Lower lobe of right lung (tissue), 2 donors: Measurements from ENCODE around the gene PODXL2. TPM values are rescaled to one million over a fixed set of nuclear protein-coding genes. Genes with fewer than 3 reads are reported as not detected.

Experiments used
- ATAC-seq, 2 donors: fragments of 200-7000 bp; cut with Tn5 transposase; one replicate each; pipeline ENCODE4 v1.9.1; 2020 to 2022; ENCODE audit warnings: mild to moderate bottlenecking in 2 of 2, moderate library complexity in 2 of 2
- DNase-seq: peaks from one replicate; pipeline ENCODE4 v3.0.0-alpha.2; 2020
- H3K27ac ChIP-seq: fragments of 200-600 bp; one replicate; pipeline ENCODE4 v1.8.0; 2022
- H3K27me3 ChIP-seq: fragments of 200-600 bp; one replicate; pipeline ENCODE4 v1.8.0; 2022; ENCODE audit warnings: low read depth
- H3K36me3 ChIP-seq: fragments of 200-600 bp; one replicate; pipeline ENCODE4 v1.8.0; 2022; ENCODE audit warnings: mild to moderate bottlenecking
- H3K4me1 ChIP-seq: fragments of 200-600 bp; one replicate; pipeline ENCODE4 v1.8.0; 2022
- H3K4me3 ChIP-seq: fragments of 200-600 bp; one replicate; pipeline ENCODE4 v1.8.0; 2022; ENCODE audit warnings: mild to moderate bottlenecking
- H3K9me3 ChIP-seq: fragments of 200-600 bp; one replicate; pipeline ENCODE4 v1.8.0; 2022
- CTCF ChIP-seq: fragments of 200-600 bp; IDR thresholded peaks from one replicate; pipeline ENCODE4 v1.8.0; 2022; ENCODE audit warnings: antibody characterized with exemption, mild to moderate bottlenecking
- intact Hi-C: fragments of 100-400 bp; cut with DNase I; formaldehyde crosslinking; loops from one replicate; pipeline ENCODE4 v1.11.0; 2022
- microRNA-seq: library from miRNA; unstranded; fragments of <30 nt; microRNA quantifications from one replicate; pipeline ENCODE4 v1.2.0, GENCODE V29; 2020; ENCODE audit warnings: borderline number of aligned reads
- total RNA-seq: library from RNA; stranded (reverse); fragmentation: NEBNext Ultra II Directional; extraction: Animal tissue kit (Norgen Biotek cat#: 25700); gene quantifications from one replicate; pipeline ENCODE4 v1.2.1, GENCODE V29; 2021
- donor health status: DM: no; HTN: yes; CAD: no; lungs with severe emphysema.

The PODXL2 gene
- total RNA-seq, 1 donor from 2014 or later = 2.2 TPM

- TF ChIP-seq CTCF = no peak
- no peaks in the 10 kb centered on the region for H3K9me3 ChIP-seq
- ATAC-seq = peak in 1 of 2 donors; percentile 50
- intact Hi-C loops = no loop called here
- H3K36me3 ChIP-seq = peaks cover 26% of the 10 kb centered on the region
- no peaks in the 10 kb centered on the region for H3K27me3 ChIP-seq
- H3K27ac ChIP-seq = peak overlapping the region; percentile 69
- H3K4me3 ChIP-seq = no peak overlapping the region
- peaks cover 35% of the 10 kb centered on the region for H3K4me1 ChIP-seq
- no peak for DNase-seq
Measured at GRCh38 chr3:127722091-127722784, 93.3 kb downstream of the PODXL2 start.

Small RNA genes within 50 kb of the gene (microRNA-seq; reads per million reads assigned to microRNA genes)
- gene MIR7976 = not detected

Other genes starting within 250 kb of the PODXL2 start
- gene TPRA1, start 38.5 kb upstream of the PODXL2 start, total RNA-seq = 38.8 TPM
- gene MCM2, start 30.8 kb upstream of the PODXL2 start, total RNA-seq = 6.1 TPM
- 56.6 TPM for gene ABTB1, start 43.8 kb downstream of the PODXL2 start, total RNA-seq
- 132 TPM for gene MGLL, start 193.3 kb downstream of the PODXL2 start, total RNA-seq